HG02973 (cell line): ENCODE measurements around the gene TIGD1.
"Not testable (repeated sequence)": the region's sequence is repeated elsewhere in the genome, so short reads cannot be mapped to it uniquely, and the experiment has no call there.

ENCODE experiments used
- ATAC-seq: cut with Tn5 transposase; IDR thresholded peaks from one replicate; pipeline ENCODE4 v1.9.1; 2021; ENCODE audit warnings: moderate library complexity; ENCODE audit not compliant: unreplicated experiment

Gene TIGD1

GRCh38 chr2:232571026-232571474 is 20.7 kb upstream of the TIGD1 start:
- no peak for ATAC-seq

- not testable (repeated sequence) for ATAC-seq
Observed at GRCh38 chr2:232570481-232570880, 20.1 kb upstream of the TIGD1 start.

GRCh38 chr2:232569541-232569940 is 19.2 kb upstream of the TIGD1 start:
- no peak for ATAC-seq

GRCh38 chr2:232568161-232568560 is 17.8 kb upstream of the TIGD1 start:
- no peak for ATAC-seq

- no peak for ATAC-seq
Observed at GRCh38 chr2:232567721-232568120, 17.4 kb upstream of the TIGD1 start.

GRCh38 chr2:232563580-232563979 is 13.2 kb upstream of the TIGD1 start:
- ATAC-seq, result no peak

GRCh38 chr2:232562515-232563151 is 12.3 kb upstream of the TIGD1 start:
- no peak for ATAC-seq

GRCh38 chr2:232556426-232556825 is 6.1 kb upstream of the TIGD1 start:
- ATAC-seq, result no peak

GRCh38 chr2:232551776-232552175 is 1.4 kb upstream of the TIGD1 start:
- no peak for ATAC-seq

- ATAC-seq, result no peak
Observed at GRCh38 chr2:232551250-232551638, 887 bp upstream of the TIGD1 start.

GRCh38 chr2:232549655-232550353 is 553 bp downstream of the TIGD1 start:
- no peak for ATAC-seq

- no peak for ATAC-seq
Observed at GRCh38 chr2:232547991-232548390, 2.4 kb downstream of the TIGD1 start.

GRCh38 chr2:232545511-232546375 is 4.6 kb downstream of the TIGD1 start:
- ATAC-seq, result no peak

- no peak for ATAC-seq
Observed at GRCh38 chr2:232544674-232545073, 5.7 kb downstream of the TIGD1 start.

- ATAC-seq, result no peak
Observed at GRCh38 chr2:232543928-232544631, 6.3 kb downstream of the TIGD1 start.

- no peak for ATAC-seq
Observed at GRCh38 chr2:232543491-232543890, 6.9 kb downstream of the TIGD1 start.

- no peak for ATAC-seq
Observed at GRCh38 chr2:232542715-232543467, 7.5 kb downstream of the TIGD1 start.

GRCh38 chr2:232541961-232542714 is 8.2 kb downstream of the TIGD1 start:
- no peak for ATAC-seq

GRCh38 chr2:232541195-232541960 is 9.0 kb downstream of the TIGD1 start:
- no peak for ATAC-seq
